GM21528 (cell line): Measurements from ENCODE around the gene CYREN.
"Not testable (repeated sequence)": the region's sequence is repeated elsewhere in the genome, so short reads cannot be mapped to it uniquely, and the experiment has no call there.

Experiments
- ATAC-seq: cut with Tn5 transposase; IDR thresholded peaks from one replicate; pipeline ENCODE4 v1.9.1; 2021; ENCODE audit warnings: mild to moderate bottlenecking, moderate library complexity; ENCODE audit not compliant: unreplicated experiment, low FRiP score

Gene CYREN

DNA sequence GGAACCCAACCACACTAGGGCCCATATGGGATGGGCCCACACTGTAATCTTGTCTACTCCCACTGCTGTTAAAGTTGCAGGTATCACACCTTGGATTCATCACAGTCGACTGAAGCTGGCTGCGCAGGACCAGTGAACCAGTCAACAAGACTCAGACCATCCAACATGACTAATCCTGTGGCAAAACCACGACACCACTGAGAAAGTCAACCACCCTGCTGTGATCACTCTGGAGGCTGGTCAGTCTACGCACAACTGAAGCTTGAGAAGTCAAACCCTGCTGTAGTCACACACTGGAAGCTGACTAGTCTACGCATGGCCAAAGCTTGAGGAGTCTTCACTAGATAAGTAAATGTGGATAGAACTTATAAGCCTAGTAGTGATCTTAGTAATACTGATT is 9.6 kb upstream of the CYREN start:
- no peak for ATAC-seq

DNA sequence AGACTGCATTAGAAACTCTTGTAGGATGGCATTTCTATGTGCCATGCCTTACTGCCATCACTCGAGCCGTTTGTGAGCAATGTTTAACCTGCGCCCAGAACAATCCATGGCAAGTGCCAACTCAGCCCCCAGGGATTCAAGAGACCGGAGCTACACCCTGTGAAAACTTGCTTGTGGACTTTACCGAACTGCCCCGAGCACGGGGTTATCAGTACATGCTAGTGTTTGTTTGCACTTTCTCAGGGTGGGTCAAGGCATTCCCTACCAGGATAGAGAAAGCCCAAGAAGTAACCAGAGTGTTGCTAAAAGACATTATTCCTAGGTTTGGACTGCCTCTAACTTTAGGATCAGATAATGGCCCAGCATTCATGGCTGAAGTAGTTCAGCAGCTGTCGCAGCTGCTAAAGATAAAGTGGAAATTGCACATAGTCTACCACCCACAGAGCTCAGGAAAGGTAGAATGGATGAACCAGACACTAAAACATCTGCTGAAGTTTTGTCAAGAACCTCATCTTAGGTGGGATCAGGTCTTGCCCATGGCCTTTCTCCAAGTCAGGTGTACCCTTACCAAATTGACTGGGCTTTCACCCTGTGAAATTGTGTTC is 8.9 kb upstream of the CYREN start:
- ATAC-seq = no peak

DNA sequence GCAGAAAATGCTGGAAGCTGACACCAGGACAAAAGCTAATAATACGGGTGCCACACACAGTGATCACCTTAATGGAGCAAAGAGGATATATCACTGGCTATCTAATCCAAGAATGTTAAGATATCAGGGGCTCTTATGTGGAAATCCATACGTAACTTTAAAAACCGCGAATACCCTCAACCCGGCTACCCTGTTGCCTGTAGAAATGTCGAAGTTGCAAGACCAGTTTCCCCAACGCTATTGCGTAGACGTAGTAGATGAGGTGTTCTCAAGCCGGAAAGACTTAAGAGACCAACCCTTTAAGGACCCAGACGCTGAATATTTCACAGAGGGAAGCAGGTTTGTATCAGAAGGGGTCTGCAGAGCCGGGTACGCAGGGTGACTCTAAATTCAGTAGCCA is 7.9 kb upstream of the CYREN start:
- ATAC-seq = no peak

DNA sequence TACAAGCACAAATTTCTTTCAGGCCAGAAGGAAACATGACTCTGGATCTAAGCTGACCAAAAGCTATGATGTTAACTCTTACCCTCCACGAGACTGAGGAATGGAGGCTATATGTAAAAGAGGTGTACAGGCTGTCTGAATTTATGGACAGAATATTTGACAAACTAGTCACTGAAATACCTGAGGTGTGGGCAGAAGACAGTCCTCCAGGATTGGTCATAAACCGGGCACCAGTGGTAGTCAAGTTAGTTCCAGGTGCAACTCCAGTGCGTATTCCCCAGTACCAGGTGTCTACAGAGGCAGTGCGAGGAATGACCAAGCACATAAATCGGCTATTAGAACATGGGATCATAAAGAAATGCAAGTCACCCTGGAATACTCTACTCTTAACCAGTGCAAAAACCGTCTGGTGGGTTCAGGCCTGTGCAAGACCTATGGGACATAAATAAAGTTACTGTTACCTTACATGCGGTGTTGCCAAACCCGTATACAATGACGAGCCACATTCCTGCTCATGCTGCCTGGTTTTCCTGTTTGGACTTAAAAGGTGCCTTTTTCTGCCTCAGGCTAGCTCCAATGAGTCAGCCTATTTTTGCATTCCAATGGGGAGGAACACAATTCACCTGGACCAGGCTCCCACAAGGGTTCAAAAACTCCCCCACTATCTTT is 6.7 kb upstream of the CYREN start:
- ATAC-seq = no peak

DNA sequence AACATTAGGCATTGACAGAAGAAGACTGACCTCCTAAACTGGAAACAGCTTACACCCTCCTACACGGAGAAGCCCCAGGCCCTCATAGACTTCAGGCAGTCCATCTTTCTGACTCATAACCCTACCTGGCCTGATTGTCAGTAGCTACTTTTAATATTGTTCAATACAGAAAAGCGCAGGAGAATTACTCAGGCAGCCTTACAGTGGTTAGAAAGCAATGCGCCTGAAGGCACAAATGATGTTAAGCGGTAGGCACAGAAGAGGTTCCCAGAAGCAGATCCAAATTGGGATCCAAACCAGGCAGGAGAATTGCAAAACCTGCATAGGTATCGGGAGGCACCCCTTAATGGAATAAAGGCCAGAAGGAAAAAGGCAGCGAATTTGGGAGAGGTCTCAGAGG is 5.4 kb upstream of the CYREN start:
- no peak for ATAC-seq

DNA sequence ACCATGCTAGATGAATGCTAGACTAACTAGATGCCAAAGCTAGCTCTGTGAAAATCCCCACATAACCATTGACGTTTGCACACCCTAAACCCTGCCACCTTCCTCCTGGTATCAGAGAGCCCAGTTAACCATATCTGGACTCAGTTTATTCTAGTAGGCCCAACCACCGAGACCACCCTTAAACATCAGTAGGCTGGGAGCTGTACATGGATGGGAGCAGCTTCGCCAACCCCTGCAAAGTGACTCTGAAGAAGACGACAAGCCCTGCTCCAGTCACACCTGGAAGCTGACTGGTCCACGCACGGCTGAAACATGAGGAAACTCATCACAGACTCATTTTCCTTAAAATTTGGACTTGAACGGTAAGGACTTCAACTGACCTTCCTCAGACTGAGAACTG is 4.4 kb upstream of the CYREN start:
- ATAC-seq = no peak

DNA sequence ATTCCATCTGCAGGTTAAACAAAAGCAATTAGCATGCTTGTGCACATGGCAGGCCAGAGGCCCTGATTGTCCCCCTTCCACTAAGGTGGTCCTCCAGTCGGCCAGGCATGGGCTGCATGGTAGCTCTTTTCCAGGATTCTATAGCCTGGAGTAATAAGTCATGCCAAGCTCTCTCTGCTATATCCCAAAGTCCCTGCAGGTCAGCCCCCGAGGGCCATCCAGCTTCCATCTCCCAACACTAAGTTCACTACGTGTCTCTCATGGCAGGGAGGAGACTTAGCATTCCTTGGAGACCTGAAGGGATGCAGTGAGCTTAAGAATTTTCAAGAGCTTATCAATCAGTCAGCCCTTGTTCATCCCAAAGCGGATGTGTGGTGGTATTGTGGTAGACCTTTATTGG is 3.4 kb upstream of the CYREN start:
- ATAC-seq = not testable (repeated sequence)

DNA sequence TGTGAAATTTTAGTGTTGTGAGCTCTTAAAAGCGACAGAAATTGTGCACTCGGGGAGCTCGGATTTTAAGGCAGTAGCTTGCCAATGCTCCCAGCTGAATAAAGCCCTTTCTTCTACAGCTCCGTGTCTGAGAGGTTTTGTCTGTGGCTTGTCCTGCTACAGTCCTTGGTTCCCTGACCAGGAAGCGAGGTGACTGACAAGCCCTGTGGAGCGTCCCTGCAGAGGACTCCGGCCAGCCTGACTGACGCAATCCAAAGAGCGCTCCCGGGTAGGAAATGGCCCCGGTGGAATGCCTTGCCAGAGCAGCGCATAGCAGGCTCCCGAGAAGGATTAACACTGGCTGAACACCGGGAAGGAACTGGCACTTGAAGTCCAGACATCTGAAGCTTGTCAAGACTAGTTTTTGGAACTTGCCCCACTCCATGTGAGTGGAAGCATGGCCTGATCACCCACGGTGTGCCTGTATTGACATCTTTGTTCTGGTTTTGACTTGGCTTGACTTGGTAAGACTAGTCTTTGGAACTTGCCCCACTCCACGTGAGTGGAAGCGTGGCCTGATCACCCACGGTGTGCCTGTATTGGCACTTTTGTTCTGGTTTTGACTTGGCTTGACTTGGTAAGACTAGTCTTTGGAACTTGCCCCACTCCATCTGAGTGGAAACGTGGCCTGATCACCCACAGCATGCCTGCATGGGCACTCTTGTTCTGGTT is 1.2 kb upstream of the CYREN start:
- ATAC-seq = not testable (repeated sequence)

DNA sequence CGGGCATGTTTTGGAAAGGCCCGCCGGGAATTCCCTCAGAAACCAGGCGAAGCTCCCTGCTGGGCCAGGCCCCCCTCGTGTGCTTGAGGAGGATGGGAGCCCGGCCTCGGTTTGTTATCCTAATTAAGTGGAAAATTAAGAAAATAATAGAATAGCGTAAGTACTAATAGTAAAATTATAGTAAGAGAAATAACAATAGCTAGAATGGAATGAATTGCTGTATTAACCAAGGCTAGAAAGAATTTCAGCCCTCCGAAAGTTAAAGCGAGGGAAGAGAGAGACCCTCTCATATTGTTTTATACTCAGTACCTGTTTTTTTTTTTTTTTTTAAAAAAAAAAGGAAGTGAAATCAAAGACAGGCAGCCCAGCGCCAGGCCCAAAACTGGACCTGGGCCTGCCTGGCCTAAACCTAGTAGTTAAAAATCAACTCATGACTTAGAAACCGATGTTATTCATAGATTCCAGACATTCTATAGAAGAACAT is 533 bp upstream of the CYREN start:
- ATAC-seq = peak; percentile 47

DNA sequence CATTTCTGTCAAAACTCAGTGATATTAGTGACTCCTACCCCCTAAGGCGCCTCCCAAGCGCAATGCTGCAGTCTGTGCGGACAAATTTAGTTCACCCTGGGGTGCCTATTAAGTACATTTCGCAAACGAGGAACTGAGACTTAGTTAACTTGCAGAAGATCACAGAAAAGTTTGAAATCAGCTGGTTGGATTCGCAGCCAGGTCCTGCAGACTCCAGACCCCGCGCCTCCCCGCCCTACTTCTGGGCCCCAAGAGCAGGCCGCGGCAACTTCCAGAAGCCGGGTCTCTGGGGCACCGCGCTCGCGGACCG is 588 bp downstream of the CYREN start:
- ATAC-seq = no peak

DNA sequence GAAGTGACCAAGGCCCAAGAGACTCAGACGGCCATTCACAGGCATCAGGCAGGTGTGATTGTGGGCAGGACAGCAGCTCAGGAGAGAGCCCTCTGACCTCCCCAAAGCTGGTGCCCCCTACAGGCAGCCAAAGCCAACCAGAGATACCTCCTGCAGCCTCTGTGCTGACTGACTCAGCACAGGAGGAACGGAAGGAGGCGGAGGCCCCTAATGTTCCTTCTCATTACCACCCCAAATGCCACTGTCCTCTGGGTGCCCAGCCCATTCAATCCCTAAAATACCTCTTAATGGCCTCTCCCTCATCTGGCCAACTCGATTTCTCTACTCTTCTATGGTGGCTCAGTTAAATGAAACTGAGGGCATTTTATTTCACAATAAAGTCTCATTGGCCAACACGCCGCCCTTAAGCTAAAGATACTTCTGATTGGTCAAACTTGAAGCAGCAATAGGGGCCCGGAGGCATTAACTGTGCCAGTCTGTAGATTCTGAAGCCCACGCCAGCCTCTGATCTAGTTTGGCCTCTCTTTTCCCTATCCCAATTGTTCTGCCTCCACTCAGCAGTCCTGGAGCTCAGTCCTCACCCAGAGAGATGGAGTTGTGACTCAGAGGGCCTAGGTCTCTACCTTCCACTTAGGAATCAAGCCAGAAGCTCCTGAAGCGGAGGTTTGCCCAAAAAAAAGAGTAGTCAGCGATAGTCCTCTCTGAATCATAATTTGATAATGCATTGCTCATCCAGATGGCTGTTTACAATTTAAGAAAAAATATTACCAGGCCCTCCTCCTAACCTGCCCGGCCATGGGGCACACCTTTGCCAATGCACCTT is 1.2 kb downstream of the CYREN start:
- ATAC-seq = peak; percentile 36

DNA sequence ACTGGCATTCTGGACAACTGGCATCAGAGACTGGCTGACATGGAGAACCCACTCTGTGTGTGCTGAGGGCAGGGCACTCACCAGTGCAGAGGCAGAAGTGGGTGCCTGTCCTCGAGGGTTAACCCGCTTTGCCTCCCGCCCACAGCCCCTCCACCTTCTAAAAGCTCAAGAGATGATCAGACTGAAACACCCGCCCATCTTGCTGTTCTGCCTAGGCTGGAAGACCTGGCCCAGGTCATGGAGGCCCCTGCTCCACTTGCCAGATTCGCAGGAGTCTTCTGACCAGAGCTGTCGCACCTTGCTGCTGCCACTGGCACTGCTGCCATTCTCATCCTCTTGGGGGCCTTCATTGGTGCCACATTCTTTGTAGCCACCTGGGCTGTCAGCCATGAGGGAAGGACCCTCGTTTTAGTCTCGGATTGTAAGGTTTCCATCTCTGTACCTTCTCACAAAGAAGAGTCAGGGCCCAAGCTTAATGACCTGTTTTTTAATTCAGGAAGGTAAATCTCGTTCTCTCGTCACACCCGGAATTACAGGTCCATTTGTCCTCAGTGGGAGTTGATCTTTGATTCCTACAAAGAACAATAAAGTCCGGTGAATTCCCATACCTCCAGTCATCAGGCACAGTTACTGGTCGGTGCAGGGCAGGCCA is 1.9 kb downstream of the CYREN start:
- ATAC-seq = no peak

DNA sequence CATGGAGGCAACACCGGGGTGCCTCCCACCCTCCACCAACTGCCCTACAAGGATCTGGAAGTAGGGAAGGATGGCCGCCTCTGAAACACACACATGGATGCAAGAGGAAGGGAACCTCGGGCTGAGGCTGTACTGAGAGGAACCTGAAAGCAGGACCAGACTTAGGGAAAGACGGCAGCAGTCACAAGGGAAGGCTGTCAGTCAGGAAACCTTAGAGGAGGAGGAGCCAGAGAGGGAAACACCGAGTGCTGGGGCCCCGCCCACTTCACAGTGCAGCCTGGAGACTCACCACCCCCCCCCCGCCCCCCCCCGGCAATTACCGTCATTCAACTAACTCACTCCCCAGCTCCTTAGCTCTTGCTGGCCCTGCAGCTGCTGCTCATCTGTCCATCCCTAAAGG is 2.5 kb downstream of the CYREN start:
- ATAC-seq = no peak

DNA sequence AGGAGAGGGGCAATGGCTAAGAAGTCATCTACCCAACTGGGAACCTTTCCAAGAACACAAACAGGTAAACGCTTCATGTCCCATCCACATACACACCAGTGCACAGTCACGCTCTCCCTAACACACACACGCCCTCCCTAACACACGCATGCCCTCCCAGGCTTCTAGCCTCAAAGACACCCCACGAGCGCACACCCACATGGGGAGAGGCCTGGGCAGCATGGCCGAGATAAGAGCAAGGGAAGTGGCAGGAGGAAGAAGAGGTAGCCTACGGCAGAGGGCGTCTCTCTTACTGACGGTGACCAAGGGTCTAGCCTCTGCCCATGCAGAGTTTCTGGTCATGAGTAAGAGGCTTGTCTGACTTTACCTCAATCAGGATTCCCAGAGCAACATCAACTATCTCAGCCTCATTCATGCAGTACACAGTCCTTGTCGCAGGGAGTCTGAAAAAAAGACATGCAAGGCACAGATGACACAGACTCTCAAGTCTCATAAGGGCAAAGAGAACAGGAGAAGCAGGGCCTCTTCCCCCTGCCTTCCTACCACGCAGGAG is 3.1 kb downstream of the CYREN start:
- ATAC-seq = no peak

DNA sequence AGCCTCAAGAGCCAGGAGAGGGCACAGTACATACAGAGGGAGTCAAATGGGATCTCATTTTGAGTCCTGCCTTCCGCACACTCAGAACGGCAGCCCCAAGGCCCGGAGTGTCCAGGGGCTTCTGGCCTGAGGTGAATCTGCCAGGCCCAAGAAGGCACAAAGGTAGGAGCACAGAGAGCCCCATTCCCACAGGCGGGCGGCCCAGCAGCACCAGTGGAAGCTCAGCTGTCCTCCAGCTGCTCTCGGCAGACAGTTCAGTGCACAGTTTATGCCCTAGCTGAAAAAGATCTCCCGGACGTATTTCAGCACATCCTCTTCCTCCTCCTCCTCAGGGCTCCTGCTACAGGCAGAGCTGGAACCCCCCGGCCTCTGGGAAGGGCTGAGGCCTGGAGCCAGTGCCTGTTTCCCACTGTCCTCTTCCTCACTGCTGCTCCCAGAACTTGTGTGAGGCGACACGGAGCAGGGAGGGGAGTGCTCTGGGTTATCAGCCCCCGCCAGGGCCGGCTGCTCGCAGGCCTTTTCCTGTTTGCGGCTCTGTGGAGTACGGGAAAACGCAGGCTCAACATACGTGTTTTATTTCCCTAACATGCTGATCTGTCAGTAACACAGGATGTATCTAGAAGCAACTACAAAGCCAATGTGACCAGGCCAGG is 4.0 kb downstream of the CYREN start:
- no peak for ATAC-seq

DNA sequence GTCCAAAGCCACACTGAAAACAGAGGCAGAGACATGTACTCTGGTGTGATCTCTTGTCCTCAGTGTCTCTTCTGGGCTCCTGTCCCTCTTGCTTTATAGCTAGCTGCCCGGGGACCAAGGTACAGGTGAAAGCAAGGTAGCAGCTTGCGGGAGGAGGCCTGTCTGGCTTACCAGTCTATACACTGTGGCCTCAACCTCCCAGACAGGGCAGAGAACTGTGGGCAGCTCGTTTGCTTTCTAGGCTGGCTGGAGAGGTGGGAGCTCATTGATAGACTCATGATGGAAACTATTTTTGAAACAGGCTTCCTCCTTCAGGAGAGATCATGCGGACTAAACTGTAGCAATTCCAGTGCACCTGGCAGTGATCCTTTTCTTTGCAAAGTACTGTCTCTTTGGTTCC is 4.6 kb downstream of the CYREN start:
- no peak for ATAC-seq

DNA sequence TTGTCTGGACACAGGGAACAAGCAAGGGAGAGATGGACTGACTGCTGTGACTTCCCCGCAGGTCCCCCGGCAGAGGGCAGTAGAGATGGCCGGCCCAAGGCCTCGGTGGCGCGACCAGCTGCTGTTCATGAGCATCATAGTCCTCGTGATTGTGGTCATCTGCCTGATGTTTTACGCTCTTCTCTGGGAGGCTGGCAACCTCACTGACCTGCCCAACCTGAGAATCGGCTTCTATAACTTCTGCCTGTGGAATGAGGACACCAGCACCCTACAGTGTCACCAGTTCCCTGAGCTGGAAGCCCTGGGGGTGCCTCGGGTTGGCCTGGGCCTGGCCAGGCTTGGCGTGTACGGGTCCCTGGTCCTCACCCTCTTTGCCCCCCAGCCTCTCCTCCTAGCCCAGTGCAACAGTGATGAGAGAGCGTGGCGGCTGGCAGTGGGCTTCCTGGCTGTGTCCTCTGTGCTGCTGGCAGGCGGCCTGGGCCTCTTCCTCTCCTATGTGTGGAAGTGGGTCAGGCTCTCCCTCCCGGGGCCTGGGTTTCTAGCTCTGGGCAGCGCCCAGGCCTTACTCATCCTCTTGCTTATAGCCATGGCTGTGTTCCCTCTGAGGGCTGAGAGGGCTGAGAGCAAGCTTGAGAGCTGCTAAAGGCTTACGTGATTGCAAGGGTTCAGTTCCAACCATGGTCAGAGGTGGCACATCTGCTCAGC is 6.0 kb downstream of the CYREN start:
- ATAC-seq = no peak

DNA sequence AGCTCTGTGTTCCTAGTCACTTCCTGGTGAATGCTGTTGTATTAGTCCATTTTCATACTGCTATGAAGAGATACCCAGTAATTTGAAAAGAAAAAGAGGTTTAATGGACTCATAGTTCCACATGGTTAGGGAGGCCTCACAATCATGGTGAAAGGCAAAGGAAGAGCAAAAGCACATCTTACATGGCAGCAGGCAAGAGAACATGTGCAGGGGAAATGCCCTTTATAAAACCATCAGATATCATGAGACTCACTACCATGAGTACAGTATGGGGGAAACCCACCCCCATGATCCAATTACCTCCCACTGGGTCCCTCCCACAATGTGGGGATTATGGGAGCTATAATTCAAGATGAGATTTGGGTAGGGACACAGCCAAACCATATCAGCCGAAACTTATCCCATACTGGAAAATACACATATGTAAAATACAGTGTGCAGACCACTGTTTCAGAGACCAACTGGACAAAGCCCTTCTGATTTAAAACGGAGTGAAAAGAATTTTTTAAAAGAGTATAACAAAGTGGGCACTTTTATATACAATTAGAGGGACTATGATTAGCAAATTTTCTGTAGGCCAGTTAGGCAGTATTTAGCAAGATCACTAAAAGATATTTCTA is 8.0 kb downstream of the CYREN start:
- no peak for ATAC-seq

DNA sequence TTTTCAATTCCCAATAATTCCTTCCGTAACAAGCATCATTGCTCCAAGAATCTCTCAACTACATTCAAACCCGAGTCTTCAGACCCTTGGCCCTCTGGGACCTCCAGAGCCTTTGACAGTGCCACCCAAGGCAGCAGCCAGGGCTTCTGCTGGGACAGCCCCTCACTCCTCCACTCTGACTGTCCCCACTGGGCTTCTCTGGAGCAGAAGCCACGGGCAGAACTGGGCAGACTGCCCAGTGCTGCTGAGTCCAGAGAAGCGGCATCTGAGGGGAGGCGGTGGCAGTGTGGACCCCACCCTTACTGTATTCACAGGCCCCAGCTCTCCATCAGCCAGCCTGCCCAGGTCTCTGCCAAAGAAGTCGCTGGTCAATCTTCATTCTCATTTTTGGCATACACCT is 8.8 kb downstream of the CYREN start:
- no peak for ATAC-seq
